ENCODE measurements around the gene ENDOG.

Gene ENDOG

DNA sequence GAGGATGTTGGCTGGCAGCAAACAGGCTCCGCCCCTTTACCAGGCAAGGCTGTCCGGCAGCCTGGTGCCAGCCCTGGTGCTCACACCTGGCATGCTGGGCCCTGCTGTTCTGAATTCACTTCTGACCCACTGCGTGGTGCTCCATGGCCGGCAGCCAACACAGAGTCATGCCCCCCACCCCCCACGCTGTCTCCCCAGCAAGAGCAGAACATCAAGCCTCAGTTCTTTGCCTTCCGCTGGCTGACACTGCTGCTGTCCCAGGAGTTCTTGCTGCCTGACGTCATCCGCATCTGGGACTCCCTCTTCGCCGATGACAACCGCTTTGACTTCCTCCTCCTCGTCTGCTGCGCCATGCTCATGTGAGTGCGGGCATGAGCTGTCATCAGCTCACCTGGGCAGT is 12.6 kb upstream of the ENDOG start:
- TF ChIP-seq, protein P1, sequence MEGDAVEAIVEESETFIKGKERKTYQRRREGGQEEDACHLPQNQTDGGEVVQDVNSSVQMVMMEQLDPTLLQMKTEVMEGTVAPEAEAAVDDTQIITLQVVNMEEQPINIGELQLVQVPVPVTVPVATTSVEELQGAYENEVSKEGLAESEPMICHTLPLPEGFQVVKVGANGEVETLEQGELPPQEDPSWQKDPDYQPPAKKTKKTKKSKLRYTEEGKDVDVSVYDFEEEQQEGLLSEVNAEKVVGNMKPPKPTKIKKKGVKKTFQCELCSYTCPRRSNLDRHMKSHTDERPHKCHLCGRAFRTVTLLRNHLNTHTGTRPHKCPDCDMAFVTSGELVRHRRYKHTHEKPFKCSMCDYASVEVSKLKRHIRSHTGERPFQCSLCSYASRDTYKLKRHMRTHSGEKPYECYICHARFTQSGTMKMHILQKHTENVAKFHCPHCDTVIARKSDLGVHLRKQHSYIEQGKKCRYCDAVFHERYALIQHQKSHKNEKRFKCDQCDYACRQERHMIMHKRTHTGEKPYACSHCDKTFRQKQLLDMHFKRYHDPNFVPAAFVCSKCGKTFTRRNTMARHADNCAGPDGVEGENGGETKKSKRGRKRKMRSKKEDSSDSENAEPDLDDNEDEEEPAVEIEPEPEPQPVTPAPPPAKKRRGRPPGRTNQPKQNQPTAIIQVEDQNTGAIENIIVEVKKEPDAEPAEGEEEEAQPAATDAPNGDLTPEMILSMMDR (conservative IDR thresholded peaks at IDR 0.05) = no peak
- TF ChIP-seq ZFX (IDR thresholded peaks at IDR 0.05) = no peak
- H3K27ac ChIP-seq = no peak overlapping the region

GRCh38 chr9:128807827-128808226 is 10.5 kb upstream of the ENDOG start:
- no peak overlapping the region for H3K27ac ChIP-seq
- TF ChIP-seq, protein P1 (conservative IDR thresholded peaks at IDR 0.05) = no peak
- TF ChIP-seq ZFX (IDR thresholded peaks at IDR 0.05) = no peak

GRCh38 chr9:128808543-128808942 is 9.8 kb upstream of the ENDOG start:
- TF ChIP-seq ZFX (IDR thresholded peaks at IDR 0.05) = no peak
- TF ChIP-seq, protein P1 (conservative IDR thresholded peaks at IDR 0.05) = no peak
- H3K27ac ChIP-seq = no peak overlapping the region

GRCh38 chr9:128809036-128809599 is 9.2 kb upstream of the ENDOG start:
- TF ChIP-seq ZFX (IDR thresholded peaks at IDR 0.05) = no peak
- TF ChIP-seq, protein P1 (conservative IDR thresholded peaks at IDR 0.05) = no peak
- no peak overlapping the region for H3K27ac ChIP-seq

DNA sequence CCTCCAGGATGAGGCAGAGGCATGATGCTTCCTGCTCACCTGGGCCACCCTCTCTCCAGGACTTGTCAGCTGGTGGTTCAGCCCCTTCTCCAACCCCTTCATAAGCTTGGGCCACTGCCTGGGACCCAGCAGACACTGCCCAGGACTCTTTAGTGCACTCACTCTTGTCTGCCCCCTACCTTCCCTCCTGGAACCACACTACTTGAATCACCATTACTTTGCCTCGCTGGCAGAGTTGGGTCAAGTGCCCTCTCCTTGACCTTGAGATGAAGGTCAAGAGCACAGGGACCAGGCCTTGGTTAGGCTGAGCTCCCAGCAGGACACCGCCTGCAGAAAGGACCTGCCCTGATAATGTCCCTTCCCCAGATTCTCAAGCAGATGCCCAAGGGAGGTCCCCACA is 8.5 kb upstream of the ENDOG start:
- TF ChIP-seq, protein P1 (conservative IDR thresholded peaks at IDR 0.05) = no peak
- no peak for TF ChIP-seq ZFX (IDR thresholded peaks at IDR 0.05)
- H3K27ac ChIP-seq = no peak overlapping the region

DNA sequence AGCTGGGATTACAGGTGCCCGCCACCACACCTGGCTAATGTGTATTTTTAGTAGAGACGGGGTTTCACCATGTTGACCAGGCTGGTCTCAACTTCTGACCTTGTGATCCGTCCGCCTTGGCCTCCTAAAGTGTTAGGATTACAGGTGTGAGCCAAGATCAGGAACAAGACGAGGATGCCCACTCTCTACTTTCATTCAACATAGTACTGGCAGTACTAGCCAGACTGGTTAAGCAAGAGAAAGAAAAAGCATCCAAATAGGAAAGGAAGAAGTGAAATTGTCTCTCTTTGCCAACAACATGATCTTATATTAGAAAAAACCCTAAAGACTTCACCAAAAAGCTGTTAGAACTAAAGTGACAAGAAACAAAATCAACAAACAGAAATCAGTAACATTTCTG is 7.4 kb upstream of the ENDOG start:
- TF ChIP-seq, protein P1 (conservative IDR thresholded peaks at IDR 0.05) = no peak
- TF ChIP-seq ZFX (IDR thresholded peaks at IDR 0.05) = no peak
- H3K27ac ChIP-seq = no peak overlapping the region

- TF ChIP-seq, protein P1 (conservative IDR thresholded peaks at IDR 0.05) = no peak
- peak; percentile 75; the same call in 1 of the 2 replicates for TF ChIP-seq ZFX (IDR thresholded peaks at IDR 0.05)
- H3K27ac ChIP-seq = peak overlapping the region; percentile 90
Measured at GRCh38 chr9:128818839-128819715, 777 bp downstream of the ENDOG start.

Measured in C4-2B (cell line).